Hepatocyte (in vitro differentiated cells): Measurements from ENCODE around the gene ST14.

Experiments
- EZH2 ChIP-seq: fragments of 200-600 bp; sonication (generic); IDR thresholded peaks from 2 replicates; pipeline ENCODE4 v1.6.1; 2016; ENCODE audit warnings: antibody characterized with exemption, mild to moderate bottlenecking, borderline replicate concordance
- EZH2phosphoT487 ChIP-seq: fragments of 200-600 bp; sonication (generic); IDR thresholded peaks from one replicate; pipeline ENCODE4 v1.6.1; 2018; ENCODE audit warnings: antibody characterized with exemption, mild to moderate bottlenecking, low read depth, moderate library complexity; ENCODE audit not compliant: unreplicated experiment, severe bottlenecking
- TF ChIP-seq, protein P1 (sequence below): fragments of 200-600 bp; sonication (generic); IDR thresholded peaks from 2 replicates; pipeline ENCODE4 v1.5.1; 2016; ENCODE audit warnings: antibody characterized with exemption, mild to moderate bottlenecking; ENCODE audit not compliant: poor library complexity

- TF ChIP-seq, protein P1, sequence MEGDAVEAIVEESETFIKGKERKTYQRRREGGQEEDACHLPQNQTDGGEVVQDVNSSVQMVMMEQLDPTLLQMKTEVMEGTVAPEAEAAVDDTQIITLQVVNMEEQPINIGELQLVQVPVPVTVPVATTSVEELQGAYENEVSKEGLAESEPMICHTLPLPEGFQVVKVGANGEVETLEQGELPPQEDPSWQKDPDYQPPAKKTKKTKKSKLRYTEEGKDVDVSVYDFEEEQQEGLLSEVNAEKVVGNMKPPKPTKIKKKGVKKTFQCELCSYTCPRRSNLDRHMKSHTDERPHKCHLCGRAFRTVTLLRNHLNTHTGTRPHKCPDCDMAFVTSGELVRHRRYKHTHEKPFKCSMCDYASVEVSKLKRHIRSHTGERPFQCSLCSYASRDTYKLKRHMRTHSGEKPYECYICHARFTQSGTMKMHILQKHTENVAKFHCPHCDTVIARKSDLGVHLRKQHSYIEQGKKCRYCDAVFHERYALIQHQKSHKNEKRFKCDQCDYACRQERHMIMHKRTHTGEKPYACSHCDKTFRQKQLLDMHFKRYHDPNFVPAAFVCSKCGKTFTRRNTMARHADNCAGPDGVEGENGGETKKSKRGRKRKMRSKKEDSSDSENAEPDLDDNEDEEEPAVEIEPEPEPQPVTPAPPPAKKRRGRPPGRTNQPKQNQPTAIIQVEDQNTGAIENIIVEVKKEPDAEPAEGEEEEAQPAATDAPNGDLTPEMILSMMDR, result no peak
- TF ChIP-seq EZH2phosphoT487, result no peak
- no peak for TF ChIP-seq EZH2
Observed at GRCh38 chr11:130194241-130195023, 34.9 kb downstream of the ST14 start.
